Measurements from ENCODE around the gene UTS2B. TPM values are rescaled to one million over a fixed set of nuclear protein-coding genes. Genes with fewer than 3 reads are reported as not detected.

UTS2B gene
- total RNA-seq, 1 experiment from 2014 or later = 4.7 TPM

GRCh38 chr3:191314109-191314728 is 16.1 kb downstream of the UTS2B start:
- Histone ChIP-seq H3K4me3 (ENCODE audit: low read depth, low read length, poor library complexity, severe bottlenecking) (no peak overlapping the region), H3K4me1 (ENCODE audit: insufficient read depth, low read length, poor library complexity, severe bottlenecking) (no peaks in the 10 kb centered on the region), H3K9me3 (ENCODE audit: low read depth, low read length, poor library complexity, severe bottlenecking) (no peaks in the 10 kb centered on the region), H3K27me3 (replicated peaks; ENCODE audit: insufficient read depth, low read depth, low read length, poor library complexity) (no peaks in the 10 kb centered on the region), H3K36me3 (ENCODE audit: insufficient read depth, low read length, poor library complexity, severe bottlenecking) (no peaks in the 10 kb centered on the region), H3K27ac (ENCODE audit: low read depth, low read length, poor library complexity, severe bottlenecking) (no peak overlapping the region)
- ChIA-PET CTCF (no interaction called here), POLR2A (ENCODE audit: low non-redundant PET) (no interaction called here)
- intact Hi-C loops (cut with micrococcal nuclease; ENCODE audit: unreplicated experiment) = no loop called here
- no TSS peak for BruUV-seq (replicated peaks)
- TF ChIP-seq EZH2 (IDR thresholded peaks at IDR 0.05; ENCODE audit: borderline replicate concordance, low read depth, low read length, poor library complexity, severe bottlenecking) = no peak
- TF ChIP-seq CTCF (conservative IDR thresholded peaks at IDR 0.05; ENCODE audit: low read depth, low read length) = no peak
- no peak for DNase-seq (ENCODE audit: low spot score)

GRCh38 chr3:191313296-191313695 is 17.0 kb downstream of the UTS2B start:
- CTCF ChIA-PET = no interaction called here
- Histone ChIP-seq H3K36me3 (ENCODE audit: insufficient read depth, low read length, poor library complexity, severe bottlenecking) (no peaks in the 10 kb centered on the region), H3K27ac (ENCODE audit: low read depth, low read length, poor library complexity, severe bottlenecking) (no peak overlapping the region), H3K4me1 (ENCODE audit: insufficient read depth, low read length, poor library complexity, severe bottlenecking) (no peaks in the 10 kb centered on the region), H3K4me3 (ENCODE audit: low read depth, low read length, poor library complexity, severe bottlenecking) (no peak overlapping the region), H3K9me3 (ENCODE audit: low read depth, low read length, poor library complexity, severe bottlenecking) (no peaks in the 10 kb centered on the region), H3K27me3 (replicated peaks; ENCODE audit: insufficient read depth, low read depth, low read length, poor library complexity) (no peaks in the 10 kb centered on the region)
- DNase-seq (ENCODE audit: low spot score) = no peak
- intact Hi-C loops (cut with micrococcal nuclease; ENCODE audit: unreplicated experiment) = no loop called here
- TF ChIP-seq CTCF (conservative IDR thresholded peaks at IDR 0.05; ENCODE audit: low read depth, low read length) = no peak
- no peak for TF ChIP-seq EZH2 (IDR thresholded peaks at IDR 0.05; ENCODE audit: borderline replicate concordance, low read depth, low read length, poor library complexity, severe bottlenecking)
- POLR2A ChIA-PET (ENCODE audit: low non-redundant PET) = no interaction called here
- no TSS peak for BruUV-seq (replicated peaks)

- no peak overlapping the region for H3K4me3 ChIP-seq (ENCODE audit: low read depth, low read length, poor library complexity, severe bottlenecking)
- H3K9me3 ChIP-seq (ENCODE audit: low read depth, low read length, poor library complexity, severe bottlenecking) = no peaks in the 10 kb centered on the region
- H3K27ac ChIP-seq (ENCODE audit: low read depth, low read length, poor library complexity, severe bottlenecking) = no peak overlapping the region
- TF ChIP-seq EZH2 (IDR thresholded peaks at IDR 0.05; ENCODE audit: borderline replicate concordance, low read depth, low read length, poor library complexity, severe bottlenecking) = no peak
- no peak for TF ChIP-seq CTCF (conservative IDR thresholded peaks at IDR 0.05; ENCODE audit: low read depth, low read length)
- no peaks in the 10 kb centered on the region for H3K4me1 ChIP-seq (ENCODE audit: insufficient read depth, low read length, poor library complexity, severe bottlenecking)
- no TSS peak for BruUV-seq (replicated peaks)
- no peak for DNase-seq (ENCODE audit: low spot score)
- ChIA-PET CTCF (no interaction called here), POLR2A (ENCODE audit: low non-redundant PET) (no interaction called here)
- intact Hi-C loops (cut with micrococcal nuclease; ENCODE audit: unreplicated experiment) = no loop called here
- no peaks in the 10 kb centered on the region for H3K36me3 ChIP-seq (ENCODE audit: insufficient read depth, low read length, poor library complexity, severe bottlenecking)
- H3K27me3 ChIP-seq (replicated peaks; ENCODE audit: insufficient read depth, low read depth, low read length, poor library complexity) = no peaks in the 10 kb centered on the region
Observed at GRCh38 chr3:191307341-191307740, 23.0 kb downstream of the UTS2B start.

Data from A673 (cell line).